GM12872 (cell line): ENCODE measurements around the gene SH3PXD2A.

Experiments used
- CTCF ChIP-seq: IDR thresholded peaks from 3 replicates; pipeline ENCODE4 v1.5.1; 2011; ENCODE audit warnings: low read depth, mild to moderate bottlenecking, low read length, moderate library complexity; ENCODE audit not compliant: insufficient read depth

The SH3PXD2A gene

GRCh38 chr10:103712146-103712545, 143.2 kb downstream of the SH3PXD2A start:
- TF ChIP-seq CTCF: no peak

- TF ChIP-seq CTCF: peak; percentile 30; the same call in 1 of the 3 replicates
Measured at GRCh38 chr10:103711351-103711994, 143.9 kb downstream of the SH3PXD2A start.

GRCh38 chr10:103710490-103710889, 144.9 kb downstream of the SH3PXD2A start:
- TF ChIP-seq CTCF: no peak

- TF ChIP-seq CTCF: no peak
Measured at GRCh38 chr10:103709341-103709920, 145.9 kb downstream of the SH3PXD2A start.

GRCh38 chr10:103708627-103709288, 146.6 kb downstream of the SH3PXD2A start:
- TF ChIP-seq CTCF: no peak

- TF ChIP-seq CTCF: no peak
Measured at GRCh38 chr10:103707956-103708626, 147.3 kb downstream of the SH3PXD2A start.

GRCh38 chr10:103706762-103707161, 148.6 kb downstream of the SH3PXD2A start:
- no peak for TF ChIP-seq CTCF
